HG03039 (cell line): ENCODE measurements around the gene PLXND1.

ENCODE experiments used
- ATAC-seq: cut with Tn5 transposase; IDR thresholded peaks from one replicate; pipeline ENCODE4 v1.9.1; 2021; ENCODE audit warnings: mild to moderate bottlenecking, moderate library complexity; ENCODE audit not compliant: unreplicated experiment

PLXND1 gene

DNA sequence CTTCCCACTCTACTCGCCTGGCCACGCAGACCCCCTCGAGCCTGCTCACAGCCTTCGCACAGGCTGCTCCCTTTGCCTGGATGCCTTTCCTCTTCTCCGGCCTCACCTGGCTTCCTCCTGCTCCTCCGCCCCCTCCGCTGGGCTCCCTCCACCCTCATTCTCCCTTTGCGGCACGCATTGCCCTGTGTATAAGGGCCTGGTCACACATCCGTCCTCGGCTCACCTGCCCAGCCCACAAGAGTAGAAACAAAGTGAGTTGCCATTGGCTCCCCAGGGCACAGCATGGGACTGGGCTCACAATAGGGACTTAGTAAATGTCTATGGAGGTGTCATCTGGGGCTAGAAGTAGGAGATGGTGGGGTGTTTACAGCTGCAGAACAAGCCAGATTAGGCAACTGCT is 4.2 kb downstream of the PLXND1 start:
- ATAC-seq = no peak

DNA sequence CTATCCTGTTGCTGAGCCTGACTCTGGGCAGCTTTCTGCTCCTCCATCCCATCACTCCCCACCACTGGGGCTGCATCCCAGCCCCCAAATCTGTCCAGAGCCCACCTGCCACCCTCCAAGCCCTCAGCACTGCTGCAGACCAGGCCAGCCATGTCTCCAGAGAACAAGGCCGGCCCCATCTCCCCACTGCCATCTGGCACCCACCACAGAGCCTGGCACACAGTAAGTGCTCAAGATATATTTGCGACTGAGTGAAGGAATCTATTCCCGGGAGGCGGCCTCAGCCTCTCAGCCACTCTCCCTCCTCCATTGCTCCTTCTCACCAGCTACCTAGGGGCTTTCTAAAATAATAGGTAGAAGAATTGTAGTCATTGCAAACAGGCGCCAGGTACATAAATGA is 4.8 kb downstream of the PLXND1 start:
- no peak for ATAC-seq

DNA sequence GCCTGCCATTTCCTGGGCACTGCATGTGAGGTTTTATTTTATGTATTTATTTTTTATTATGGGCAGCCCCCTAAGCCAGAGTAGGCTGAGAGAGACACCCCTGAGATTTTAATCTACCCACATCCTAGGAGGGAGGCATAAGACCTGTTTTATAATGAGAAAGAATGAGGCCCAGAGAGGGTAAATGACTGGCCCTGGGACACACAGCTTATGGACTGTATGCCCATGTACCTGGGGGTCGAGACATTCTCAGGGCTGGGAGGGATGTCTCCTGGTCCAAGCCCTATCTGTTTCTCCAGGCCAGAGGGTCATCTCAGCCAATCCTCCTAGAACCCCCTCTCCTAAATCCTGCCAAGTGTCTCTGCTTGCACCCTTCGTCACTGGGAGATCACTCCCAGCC is 6.1 kb downstream of the PLXND1 start:
- no peak for ATAC-seq

GRCh38 chr3:129599607-129600006 is 6.9 kb downstream of the PLXND1 start:
- ATAC-seq = no peak

DNA sequence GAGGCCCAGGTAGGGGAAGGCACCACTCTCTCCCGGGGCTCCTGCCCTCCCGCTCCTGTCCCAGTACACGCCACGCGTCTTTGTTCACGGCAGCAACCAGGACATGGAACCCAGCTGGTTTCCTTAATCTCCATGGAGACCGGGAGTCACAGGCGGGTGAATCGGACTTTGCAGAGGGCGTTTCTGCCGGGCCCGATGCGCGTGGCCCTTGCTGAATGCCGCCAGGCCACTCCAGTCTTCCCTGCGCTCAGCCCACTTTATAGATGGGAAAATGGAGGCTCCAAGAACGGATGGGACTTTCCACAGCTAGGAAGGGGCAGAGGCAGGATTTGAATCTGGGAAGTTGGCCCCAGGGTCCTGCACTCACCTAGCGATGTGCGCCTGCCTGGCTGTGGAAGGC is 7.4 kb downstream of the PLXND1 start:
- no peak for ATAC-seq

DNA sequence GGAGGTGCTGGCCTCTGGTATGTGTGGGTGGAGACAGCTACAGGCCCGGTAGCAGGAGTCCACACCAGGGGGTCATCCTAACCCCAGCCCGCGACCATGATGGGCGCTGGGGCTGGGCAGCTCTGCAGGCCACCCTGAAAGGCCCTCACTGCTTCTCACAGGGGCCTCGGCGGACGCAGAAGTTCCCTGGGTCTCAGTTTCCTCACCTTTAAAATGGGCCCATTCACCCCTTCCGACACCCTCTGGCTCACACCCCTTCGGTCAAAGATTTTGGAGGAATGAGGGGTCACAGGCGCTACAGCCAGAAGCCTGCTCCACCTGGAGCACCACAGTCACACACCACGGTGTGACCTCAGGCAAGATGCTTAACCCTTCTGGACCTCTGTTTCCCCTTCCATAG is 8.0 kb downstream of the PLXND1 start:
- no peak for ATAC-seq

DNA sequence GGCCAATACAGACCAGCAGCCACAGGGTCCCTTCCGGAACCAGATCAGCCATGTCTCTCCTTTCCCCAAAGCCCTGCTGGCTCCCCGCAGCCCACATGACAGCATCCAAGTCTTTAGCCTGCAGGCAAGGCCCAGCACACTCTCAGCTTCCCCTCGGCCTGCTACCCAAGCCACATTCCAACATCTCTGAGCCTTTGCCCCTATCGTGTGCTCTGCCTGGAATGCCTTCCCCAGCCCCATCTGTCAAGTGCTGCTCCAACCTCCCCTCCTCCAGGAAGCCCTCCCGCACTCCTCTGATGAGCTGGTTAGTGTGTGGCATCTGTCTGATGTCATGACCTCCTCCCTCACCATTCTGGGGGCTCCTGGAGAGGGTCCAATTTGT is 8.5 kb downstream of the PLXND1 start:
- ATAC-seq = no peak

DNA sequence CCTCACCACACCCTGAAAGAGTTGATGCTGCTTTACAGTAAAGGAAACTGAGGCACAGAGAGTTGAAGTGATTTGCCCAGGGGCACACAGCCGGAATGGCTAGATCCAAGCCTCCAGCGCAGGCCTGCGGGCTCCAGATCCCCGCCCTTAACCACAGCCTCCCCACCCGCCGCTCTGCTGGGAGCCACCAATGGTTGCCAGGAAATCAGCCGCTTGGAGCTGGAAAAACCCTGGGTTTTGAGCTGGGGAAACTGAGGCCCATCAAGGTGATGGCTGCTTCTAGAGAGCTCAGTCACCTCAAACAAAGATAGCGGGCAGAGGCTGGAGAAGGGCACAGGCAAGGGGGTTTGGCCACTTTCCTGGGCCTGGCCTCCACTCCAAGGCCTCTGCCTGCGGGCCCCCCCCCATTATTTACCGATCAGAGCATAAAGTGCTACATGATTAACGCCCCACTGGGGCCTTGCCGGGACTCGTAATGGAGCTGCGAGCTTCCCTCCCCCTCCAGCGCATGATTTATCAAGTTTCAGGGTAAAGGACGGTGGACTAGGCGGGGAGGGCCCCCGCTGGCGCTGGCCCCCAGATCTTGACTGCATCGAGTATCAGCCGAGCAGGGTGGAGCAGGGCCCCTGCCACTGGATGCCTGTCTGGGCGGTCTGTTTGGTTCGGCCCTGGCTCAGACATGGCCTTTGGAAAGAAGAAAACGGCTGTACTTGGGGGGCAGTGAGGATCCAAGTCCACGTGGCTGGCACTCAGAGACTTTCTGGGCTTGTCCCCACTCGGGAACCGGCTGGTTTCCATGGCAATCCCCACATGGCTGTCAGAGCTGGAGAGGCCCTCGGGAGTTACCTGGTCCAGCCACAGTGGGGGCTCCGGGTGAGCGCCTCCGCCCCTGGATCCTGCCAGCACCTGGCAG is 9.1 kb downstream of the PLXND1 start:
- no peak for ATAC-seq

DNA sequence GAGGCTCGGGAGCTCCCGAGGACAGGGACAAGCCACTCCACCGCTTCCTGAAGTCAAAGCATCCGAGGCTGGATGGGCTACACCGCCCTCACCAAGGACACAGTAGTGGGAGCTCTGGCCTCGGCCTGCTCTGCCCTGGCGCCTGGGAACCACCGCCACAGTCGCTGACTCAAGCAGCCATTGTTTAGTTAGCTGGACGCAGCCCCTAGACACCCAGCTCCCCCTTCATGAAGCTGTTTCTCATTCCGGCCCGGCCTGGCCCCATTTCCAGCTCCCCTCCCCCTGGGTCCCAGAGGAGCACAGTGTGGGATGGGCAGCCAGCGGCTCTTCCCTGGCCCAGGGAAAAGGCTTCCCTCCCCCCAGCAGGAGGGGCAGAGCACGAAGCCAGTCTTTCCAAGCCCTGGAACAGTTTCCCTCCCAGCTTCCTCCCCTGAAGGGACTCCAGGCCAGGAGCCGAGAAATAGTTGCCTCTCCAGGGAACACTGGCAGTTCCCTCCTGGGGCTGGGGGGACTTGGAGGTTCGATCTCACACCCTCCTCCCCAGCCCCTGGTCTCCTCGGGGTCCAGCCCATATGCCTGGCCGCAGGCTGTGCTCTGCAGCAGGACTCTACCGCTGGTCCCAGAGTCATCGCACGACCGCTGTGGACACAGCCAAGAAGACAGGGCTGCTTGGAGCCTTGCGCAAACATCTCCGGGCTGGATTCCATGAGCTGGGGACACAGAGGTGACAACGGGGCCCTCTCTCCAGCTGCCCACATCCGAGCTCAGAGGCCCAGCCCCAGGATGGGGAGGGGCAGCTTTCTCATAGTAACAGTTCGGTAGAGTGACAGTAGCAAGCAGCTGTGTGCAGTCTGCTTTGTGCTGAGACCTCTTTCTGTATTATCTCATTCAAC is 10.0 kb downstream of the PLXND1 start:
- no peak for ATAC-seq

DNA sequence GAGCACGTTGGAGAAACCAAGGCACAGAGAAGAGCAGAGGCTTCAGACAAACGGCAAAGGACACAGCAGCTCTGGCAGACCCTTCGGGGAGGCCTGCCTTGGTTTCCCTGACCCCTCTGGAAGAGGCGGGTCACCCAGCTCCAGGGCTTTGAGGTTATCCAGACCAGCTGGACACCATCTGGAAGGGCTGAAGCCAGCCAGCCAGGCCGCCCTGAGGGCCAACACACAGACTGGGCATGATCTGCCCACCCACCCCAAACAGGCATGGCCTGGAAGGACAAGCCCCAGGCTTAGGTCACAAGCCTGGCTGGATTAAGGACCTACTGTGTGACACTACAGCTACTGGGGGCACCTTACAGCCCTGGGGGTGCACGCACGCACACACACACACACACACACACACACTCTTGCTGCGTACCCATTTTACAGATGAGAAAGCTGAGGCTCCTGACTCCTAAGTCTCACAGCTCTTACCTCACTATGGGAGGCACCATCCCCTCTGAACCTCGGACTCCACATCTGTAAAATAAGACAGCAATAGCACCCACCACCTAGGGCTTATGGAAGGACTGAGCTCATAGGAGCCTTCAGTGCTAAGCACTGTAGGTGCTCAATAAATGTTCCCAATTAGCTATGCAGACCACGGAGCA is 10.8 kb downstream of the PLXND1 start:
- no peak for ATAC-seq

DNA sequence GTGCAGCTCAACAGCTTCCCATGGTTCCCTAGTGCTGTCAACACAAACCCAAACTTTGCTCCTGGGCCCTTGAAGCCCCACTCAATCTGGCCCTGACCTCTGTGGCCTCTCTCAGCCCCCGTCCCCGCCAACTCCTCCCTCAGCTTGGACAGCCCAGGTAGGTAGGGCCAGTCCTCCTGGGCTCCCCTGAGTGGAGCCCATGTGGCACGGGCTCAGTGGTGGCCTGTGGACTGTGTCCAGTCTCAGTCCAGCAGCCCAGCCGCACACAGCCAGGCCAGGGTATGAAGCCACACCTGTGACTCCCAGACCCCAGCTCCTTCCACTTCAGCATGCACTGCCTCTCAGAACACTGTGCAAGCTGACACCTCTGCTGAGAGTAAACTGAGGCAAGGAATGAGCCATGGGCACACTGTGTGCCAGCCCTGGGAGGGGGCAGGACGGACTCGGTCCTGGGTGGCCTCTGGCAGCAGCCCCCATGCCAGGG is 11.5 kb downstream of the PLXND1 start:
- ATAC-seq = no peak

DNA sequence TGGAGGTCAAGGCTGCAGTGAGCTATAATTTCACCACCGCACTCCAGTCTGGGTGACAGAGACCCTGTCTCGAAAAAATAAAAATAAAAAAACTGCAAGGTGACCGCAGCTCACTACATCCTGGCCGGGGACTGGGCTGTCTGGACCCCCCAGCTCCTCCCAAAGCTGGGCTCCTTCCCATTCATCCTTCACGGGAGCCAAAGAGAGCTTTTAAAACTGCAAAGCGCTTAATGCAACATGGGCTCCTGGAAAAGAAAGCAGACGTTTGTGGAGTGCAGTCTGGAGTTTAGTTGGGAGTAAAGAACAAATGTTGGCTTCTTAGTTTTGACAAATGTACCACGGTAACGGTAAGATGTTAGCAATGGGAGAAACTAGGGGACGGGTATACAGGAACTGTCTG is 12.1 kb downstream of the PLXND1 start:
- no peak for ATAC-seq

GRCh38 chr3:129593595-129594339 is 12.7 kb downstream of the PLXND1 start:
- ATAC-seq = no peak

- ATAC-seq = no peak
Measured at GRCh38 chr3:129593230-129593594, 13.3 kb downstream of the PLXND1 start.

DNA sequence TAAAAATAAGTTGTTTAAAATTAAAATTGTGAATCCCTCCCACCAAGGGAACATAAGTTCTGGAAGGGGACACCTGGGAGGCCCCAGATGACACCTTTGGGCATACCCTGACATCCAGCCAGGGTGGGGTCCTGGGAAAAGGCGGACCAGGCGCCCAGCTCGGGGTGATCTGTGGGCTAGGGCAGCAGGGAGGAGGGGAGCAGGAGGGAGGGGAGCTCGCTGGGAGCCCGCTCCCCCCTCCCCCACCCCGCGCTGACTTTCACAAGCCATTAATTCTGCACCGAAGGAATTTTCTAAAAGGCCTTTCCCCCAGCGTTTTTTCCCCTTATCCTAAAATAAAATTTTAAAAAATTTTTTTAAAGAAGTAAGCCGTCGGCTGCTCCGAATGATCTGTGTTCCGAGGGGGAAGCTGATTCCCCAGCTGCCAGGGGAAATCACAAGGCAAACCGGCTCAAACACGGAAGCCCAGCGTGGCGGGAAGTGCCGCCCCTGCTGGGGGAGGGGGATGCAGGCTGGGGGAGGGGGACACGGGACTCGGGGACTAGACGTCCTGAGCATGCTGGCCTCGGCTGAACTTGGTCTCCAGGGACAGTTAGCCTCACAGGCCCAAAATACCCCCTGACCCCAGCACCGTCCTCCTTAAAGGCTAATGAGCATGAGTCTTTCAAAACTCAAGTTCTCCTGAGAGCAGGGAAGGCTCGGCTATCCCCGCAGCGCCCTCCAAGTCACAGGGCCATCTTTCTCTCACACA is 13.9 kb downstream of the PLXND1 start:
- no peak for ATAC-seq

- no peak for ATAC-seq
Measured at GRCh38 chr3:129591932-129592331, 14.5 kb downstream of the PLXND1 start.

DNA sequence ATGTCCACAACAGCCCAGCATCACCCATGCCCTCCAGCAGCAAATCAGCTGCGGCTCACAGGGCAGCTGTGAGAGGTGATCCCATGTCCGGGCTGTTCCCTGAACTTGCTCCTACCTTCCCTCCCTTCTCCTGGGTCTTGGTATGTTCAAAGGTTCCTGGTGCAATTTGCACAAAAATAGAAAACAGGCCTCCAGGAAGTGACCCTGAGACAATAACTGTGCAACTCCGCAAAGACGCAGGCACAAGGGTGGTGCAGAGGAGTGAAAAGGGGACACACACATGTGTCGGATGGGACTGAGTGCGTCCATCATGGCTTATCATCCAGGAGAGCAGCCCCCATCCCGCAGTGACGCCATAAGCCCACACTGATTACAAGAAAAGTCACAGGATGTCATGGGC is 16.3 kb downstream of the PLXND1 start:
- ATAC-seq = no peak

DNA sequence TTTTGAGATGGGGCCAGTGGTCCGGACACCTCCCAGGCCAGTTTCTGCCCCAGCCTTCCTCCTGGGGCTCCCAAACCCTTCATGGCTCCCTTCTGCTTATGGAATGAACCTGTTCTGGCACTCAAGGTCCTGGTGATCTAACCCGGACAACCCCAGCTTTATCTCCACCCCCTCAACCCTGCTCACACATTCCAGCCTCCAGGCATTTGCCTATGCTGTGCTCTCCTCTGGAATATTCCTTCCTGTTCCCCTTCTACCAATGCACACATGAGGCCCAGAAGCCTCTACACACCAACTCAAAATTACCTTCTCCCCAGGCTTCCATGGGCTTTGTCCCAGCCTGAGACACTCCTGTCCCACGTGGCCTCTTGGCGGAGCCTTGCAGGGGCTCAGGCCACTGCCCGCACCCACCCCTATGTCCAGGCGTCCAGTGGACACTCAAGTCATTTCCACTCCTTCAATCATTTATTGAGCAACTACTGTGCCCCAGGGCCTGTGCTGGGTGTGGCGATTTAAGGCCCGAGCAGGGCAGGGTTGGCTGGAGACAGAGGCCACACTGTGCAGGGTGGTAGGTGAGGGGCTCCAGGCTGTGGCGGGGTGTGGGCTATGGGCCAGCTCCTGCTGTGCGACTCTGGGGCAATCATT is 18.8 kb downstream of the PLXND1 start:
- no peak for ATAC-seq

DNA sequence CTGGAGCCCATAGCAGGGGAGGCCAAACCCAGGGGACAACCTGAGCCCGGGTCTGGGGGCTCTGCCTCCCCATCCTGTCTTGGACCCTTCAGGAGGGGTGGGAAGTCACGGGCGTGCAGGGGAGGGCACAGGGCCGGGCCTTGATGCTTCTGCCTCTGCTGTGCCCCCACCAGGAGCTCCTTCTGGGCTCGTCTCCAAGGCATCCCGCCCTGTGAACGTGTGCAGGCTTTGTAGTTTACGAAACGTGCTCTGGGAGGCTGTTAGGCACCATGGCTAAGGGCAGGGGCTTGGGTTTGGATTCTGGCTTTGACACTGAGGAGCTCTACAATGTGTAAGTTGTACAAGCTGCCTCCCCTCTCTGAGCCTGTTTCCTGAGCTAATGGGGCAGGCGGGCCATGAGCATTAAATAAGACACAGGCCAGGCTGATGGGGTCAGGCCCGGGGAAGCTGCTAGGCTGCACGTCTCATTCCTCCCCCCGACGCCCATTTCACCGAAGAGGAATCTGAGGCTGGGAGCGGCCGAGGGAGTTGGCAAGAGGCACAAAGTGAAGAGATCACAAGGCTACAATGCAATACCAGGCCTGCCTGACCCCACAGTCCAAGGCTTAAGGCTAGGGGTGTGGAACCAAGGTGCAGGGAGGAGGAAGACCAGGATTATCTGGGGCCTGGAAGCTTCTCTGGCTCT is 19.6 kb downstream of the PLXND1 start:
- ATAC-seq = no peak
